Measurements from ENCODE around the gene SMIM35. TPM values are rescaled to one million over a fixed set of nuclear protein-coding genes. Genes with fewer than 3 reads are reported as not detected.

SMIM35 gene
- total RNA-seq, 1 experiment from 2014 or later: not detected

DNA sequence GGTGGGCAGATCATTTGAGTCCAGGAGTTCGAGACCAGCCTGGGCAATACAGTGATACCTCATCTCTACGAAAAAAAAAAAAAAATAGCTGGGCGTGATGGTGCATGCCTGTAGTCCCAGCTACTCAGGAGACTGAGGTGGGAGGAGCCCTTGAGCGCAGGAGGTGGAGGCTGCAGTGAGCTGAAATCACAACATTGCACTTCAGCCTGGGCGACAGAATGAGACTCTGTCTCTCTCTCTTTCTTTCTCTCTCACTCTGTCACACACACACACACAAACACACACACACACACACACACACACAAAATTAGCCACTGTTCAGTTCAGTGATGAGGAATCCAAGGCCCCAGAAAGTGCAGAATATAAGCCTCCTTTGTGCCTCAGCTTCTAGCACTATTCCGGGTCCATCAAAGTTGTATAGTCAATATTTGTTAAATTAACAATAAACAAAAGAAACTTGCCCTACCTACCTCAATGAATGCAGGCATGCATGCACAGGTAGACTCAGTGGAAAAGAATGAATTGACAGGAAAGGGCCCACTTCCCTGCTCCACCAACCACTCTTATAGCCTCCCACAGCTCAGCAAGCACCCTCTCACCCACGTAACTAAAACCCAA lies 3.9 kb upstream of the SMIM35 start:
- Histone ChIP-seq H3F3A (ENCODE audit: insufficient read depth, low read depth) (no peaks in the 10 kb centered on the region), H4K20me1 (ENCODE audit: insufficient read depth) (no peaks in the 10 kb centered on the region), H3K27ac (no peak overlapping the region), H3K36me3 (ENCODE audit: low read depth) (no peaks in the 10 kb centered on the region), H3K4me2 (no peak overlapping the region), H3K9me2 (ENCODE audit: insufficient read depth) (no peaks in the 10 kb centered on the region), H3K4me3 (no peak overlapping the region), H3K9me3 (ENCODE audit: insufficient read depth, low read depth) (peaks cover 40% of the 10 kb centered on the region), H3K79me2 (ENCODE audit: low read depth) (no peaks in the 10 kb centered on the region), H3K27me3 (ENCODE audit: insufficient read depth, low read depth) (no peaks in the 10 kb centered on the region), H2AFZ (no peak overlapping the region), H3K4me1 (replicated peaks; ENCODE audit: insufficient read depth) (peaks cover 15% of the 10 kb centered on the region)
- intact Hi-C loops (cut with micrococcal nuclease; ENCODE audit: unreplicated experiment): no loop called here
- ChIA-PET CTCF (no interaction called here), POLR2A (ENCODE audit: unreplicated experiment) (no interaction called here)
- no TSS peak for BruUV-seq (replicated peaks)
- TF ChIP-seq, protein P1, sequence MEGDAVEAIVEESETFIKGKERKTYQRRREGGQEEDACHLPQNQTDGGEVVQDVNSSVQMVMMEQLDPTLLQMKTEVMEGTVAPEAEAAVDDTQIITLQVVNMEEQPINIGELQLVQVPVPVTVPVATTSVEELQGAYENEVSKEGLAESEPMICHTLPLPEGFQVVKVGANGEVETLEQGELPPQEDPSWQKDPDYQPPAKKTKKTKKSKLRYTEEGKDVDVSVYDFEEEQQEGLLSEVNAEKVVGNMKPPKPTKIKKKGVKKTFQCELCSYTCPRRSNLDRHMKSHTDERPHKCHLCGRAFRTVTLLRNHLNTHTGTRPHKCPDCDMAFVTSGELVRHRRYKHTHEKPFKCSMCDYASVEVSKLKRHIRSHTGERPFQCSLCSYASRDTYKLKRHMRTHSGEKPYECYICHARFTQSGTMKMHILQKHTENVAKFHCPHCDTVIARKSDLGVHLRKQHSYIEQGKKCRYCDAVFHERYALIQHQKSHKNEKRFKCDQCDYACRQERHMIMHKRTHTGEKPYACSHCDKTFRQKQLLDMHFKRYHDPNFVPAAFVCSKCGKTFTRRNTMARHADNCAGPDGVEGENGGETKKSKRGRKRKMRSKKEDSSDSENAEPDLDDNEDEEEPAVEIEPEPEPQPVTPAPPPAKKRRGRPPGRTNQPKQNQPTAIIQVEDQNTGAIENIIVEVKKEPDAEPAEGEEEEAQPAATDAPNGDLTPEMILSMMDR (conservative IDR thresholded peaks at IDR 0.05): no peak
- no peak for TF ChIP-seq EZH2 (IDR thresholded peaks at IDR 0.05; ENCODE audit: low read depth)
- no peak for DNase-seq

DNA sequence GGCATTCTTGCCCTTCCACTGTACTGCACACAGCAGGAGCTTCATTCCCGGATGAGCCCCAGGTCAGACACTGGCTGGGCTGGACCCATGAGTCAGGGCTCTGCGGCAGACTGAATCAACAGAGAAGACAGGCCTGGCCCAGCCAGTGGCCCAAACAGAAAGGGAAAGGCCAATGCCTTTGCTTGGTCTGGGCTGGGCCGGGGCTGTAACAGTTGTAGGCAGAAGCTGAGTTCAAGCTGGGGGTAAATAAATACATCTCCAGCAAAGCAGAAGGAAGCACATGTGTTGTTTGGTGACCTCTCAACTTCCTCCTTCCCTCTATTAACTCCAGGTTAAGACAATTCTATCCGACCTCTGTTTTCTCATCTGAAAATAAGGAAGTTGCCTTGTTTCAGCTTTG lies 1.8 kb upstream of the SMIM35 start:
- no peaks in the 10 kb centered on the region for H3K36me3 ChIP-seq (ENCODE audit: low read depth)
- POLR2A ChIA-PET (ENCODE audit: unreplicated experiment): no interaction called here

DNA sequence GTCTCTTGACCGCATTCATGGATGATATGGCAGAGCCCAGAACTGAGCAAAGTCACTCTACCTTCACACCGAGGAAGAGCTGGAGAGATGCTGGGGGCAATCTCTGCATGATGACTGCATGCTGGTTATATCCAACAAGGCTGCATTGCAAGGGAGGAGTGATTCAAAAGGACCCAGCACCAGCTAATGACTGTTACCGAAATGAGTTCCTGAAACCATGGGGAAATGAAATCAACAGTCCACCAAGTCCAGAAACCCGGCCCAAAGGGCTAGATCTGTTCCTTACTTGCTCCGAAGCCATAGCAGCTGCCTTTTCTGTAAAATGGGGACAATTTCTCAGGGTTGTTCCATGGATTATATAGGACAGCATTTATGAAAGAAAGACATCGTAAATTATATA lies 1.2 kb upstream of the SMIM35 start:
- CTCF ChIA-PET: no interaction called here
- Histone ChIP-seq H3K9me3 (ENCODE audit: insufficient read depth, low read depth) (peaks cover 43% of the 10 kb centered on the region), H3K36me3 (ENCODE audit: low read depth) (no peaks in the 10 kb centered on the region), H3K9me2 (ENCODE audit: insufficient read depth) (no peaks in the 10 kb centered on the region), H3K27me3 (ENCODE audit: insufficient read depth, low read depth) (no peaks in the 10 kb centered on the region), H2AFZ (no peak overlapping the region), H3K4me1 (replicated peaks; ENCODE audit: insufficient read depth) (peaks cover 21% of the 10 kb centered on the region), H3F3A (ENCODE audit: insufficient read depth, low read depth) (no peaks in the 10 kb centered on the region; the same call in 1 of the 2 replicates), H3K4me2 (no peak overlapping the region), H3K4me3 (no peak overlapping the region), H3K79me2 (ENCODE audit: low read depth) (no peaks in the 10 kb centered on the region), H3K27ac (no peak overlapping the region), H4K20me1 (ENCODE audit: insufficient read depth) (no peaks in the 10 kb centered on the region)
- BruUV-seq (replicated peaks): no TSS peak
- intact Hi-C loops (cut with micrococcal nuclease; ENCODE audit: unreplicated experiment): no loop called here
- TF ChIP-seq EZH2 (IDR thresholded peaks at IDR 0.05; ENCODE audit: low read depth): no peak
- TF ChIP-seq, protein P1 (conservative IDR thresholded peaks at IDR 0.05): no peak
- DNase-seq: peak in 1 of 2 experiments; percentile 34
- POLR2A ChIA-PET (ENCODE audit: unreplicated experiment): no interaction called here

More for the DNA sequence above, 1.8 kb upstream of the SMIM35 start:
- H3K79me2 ChIP-seq (ENCODE audit: low read depth): no peaks in the 10 kb centered on the region
- DNase-seq: peak; percentile 46 to 89
- H3K27ac ChIP-seq: no peak overlapping the region
- no peak overlapping the region for H3K4me3 ChIP-seq
- no peak overlapping the region for H2AFZ ChIP-seq
- H3K4me2 ChIP-seq: peak overlapping the region; percentile 17; the same call in 1 of the 2 replicates
- peaks cover 43% of the 10 kb centered on the region for H3K9me3 ChIP-seq (ENCODE audit: insufficient read depth, low read depth)
- TF ChIP-seq, protein P1 (conservative IDR thresholded peaks at IDR 0.05): no peak
- TF ChIP-seq EZH2 (IDR thresholded peaks at IDR 0.05; ENCODE audit: low read depth): no peak
- H4K20me1 ChIP-seq (ENCODE audit: insufficient read depth): no peaks in the 10 kb centered on the region
- CTCF ChIA-PET: no interaction called here
- no peaks in the 10 kb centered on the region; the same call in 1 of the 2 replicates for H3F3A ChIP-seq (ENCODE audit: insufficient read depth, low read depth)
- BruUV-seq (replicated peaks): no TSS peak
- H3K27me3 ChIP-seq (ENCODE audit: insufficient read depth, low read depth): no peaks in the 10 kb centered on the region
- intact Hi-C loops (cut with micrococcal nuclease; ENCODE audit: unreplicated experiment): no loop called here
- H3K9me2 ChIP-seq (ENCODE audit: insufficient read depth): no peaks in the 10 kb centered on the region
- H3K4me1 ChIP-seq (replicated peaks; ENCODE audit: insufficient read depth): peaks cover 21% of the 10 kb centered on the region

All from PC-9 (cell line).